Activated CD4-positive, alpha-beta memory T cell treated with anti-CD3 and anti-CD28 coated beads, Interleukin-2, amount 10 ng/mL, durations not matched to agents 7 days and 5 days (primary cell): ENCODE results near the gene FAM184A. TPM values are rescaled to one million over a fixed set of nuclear protein-coding genes. Genes with fewer than 3 reads are reported as not detected.

Source experiments
- CTCF ChIA-PET: fragments of 350-600 bp; sonication (Branson Sonifier 250); formaldehyde crosslinking; loops from one replicate; lab custom pipeline; 2021; ENCODE audit warnings: antibody characterized with exemption, inconsistent platforms; lab: Charles Lee
- POLR2A ChIA-PET: fragments of 350-600 bp; sonication (Branson Sonifier 250); formaldehyde crosslinking; loops from one replicate; lab custom pipeline; 2021; ENCODE audit warnings: antibody characterized with exemption; lab: Charles Lee
- DNase-seq: peaks from one replicate; pipeline ENCODE4 v3.0.0-alpha.2; 2020
- H3K27ac Mint-ChIP-seq: one replicate; pipeline ENCODE4 v1.8.0; 2021; ENCODE audit warnings: mild to moderate bottlenecking, mixed read lengths
- H3K27me3 Mint-ChIP-seq: one replicate; pipeline ENCODE4 v1.8.0; 2021; ENCODE audit warnings: mixed read lengths
- H3K36me3 Mint-ChIP-seq: one replicate; pipeline ENCODE4 v1.8.0; 2021; ENCODE audit warnings: low read depth, mixed read lengths
- H3K4me1 Mint-ChIP-seq: one replicate; pipeline ENCODE4 v1.8.0; 2021; ENCODE audit warnings: mixed read lengths
- H3K4me3 Mint-ChIP-seq: one replicate; pipeline ENCODE4 v1.8.0; 2021; ENCODE audit warnings: mild to moderate bottlenecking, mixed read lengths
- H3K9me3 Mint-ChIP-seq: one replicate; pipeline ENCODE4 v1.8.0; 2021; ENCODE audit warnings: mixed read lengths
- total RNA-seq, 2 experiments: library from RNA; stranded (reverse); gene quantifications; one replicate each; pipeline ENCODE4 v1.2.3, GENCODE V29; 2021

Gene FAM184A
- total RNA-seq, 2 experiments from 2014 or later: 5.4 to 5.9 TPM

- Mint-ChIP-seq H3K9me3 (no peaks in the 10 kb centered on the region), H3K27ac (no peak overlapping the region), H3K36me3 (no peaks in the 10 kb centered on the region), H3K27me3 (no peaks in the 10 kb centered on the region), H3K4me1 (no peaks in the 10 kb centered on the region), H3K4me3 (no peak overlapping the region)
- ChIA-PET POLR2A (no interaction called here), CTCF (no interaction called here)
- DNase-seq: no peak
Observed at GRCh38 chr6:119037264-119037663, 41.2 kb downstream of the FAM184A start.

GRCh38 chr6:119036081-119036480 lies 42.4 kb downstream of the FAM184A start:
- no peak overlapping the region for H3K27ac Mint-ChIP-seq
- ChIA-PET POLR2A (no interaction called here), CTCF (interaction anchor here (0.7 to 1.3 kb wide), 2 partner anchors 12 to 30 kb away, joined by 3 read pairs; no protein-coding TSS in a partner anchor)
- H3K36me3 Mint-ChIP-seq: no peaks in the 10 kb centered on the region
- H3K4me3 Mint-ChIP-seq: no peak overlapping the region
- H3K9me3 Mint-ChIP-seq: no peaks in the 10 kb centered on the region
- DNase-seq: no peak
- no peaks in the 10 kb centered on the region for H3K27me3 Mint-ChIP-seq
- no peaks in the 10 kb centered on the region for H3K4me1 Mint-ChIP-seq

- no peak for DNase-seq
- ChIA-PET CTCF (interaction anchor here (0.7 to 1.3 kb wide), 2 partner anchors 11 to 30 kb away, joined by 3 read pairs; no protein-coding TSS in a partner anchor), POLR2A (no interaction called here)
- no peaks in the 10 kb centered on the region for H3K27me3 Mint-ChIP-seq
- H3K4me3 Mint-ChIP-seq: no peak overlapping the region
- H3K9me3 Mint-ChIP-seq: no peaks in the 10 kb centered on the region
- H3K4me1 Mint-ChIP-seq: no peaks in the 10 kb centered on the region
- no peaks in the 10 kb centered on the region for H3K36me3 Mint-ChIP-seq
- no peak overlapping the region for H3K27ac Mint-ChIP-seq
Observed at GRCh38 chr6:119035459-119035858, 43.0 kb downstream of the FAM184A start.

- Mint-ChIP-seq H3K9me3 (no peaks in the 10 kb centered on the region), H3K27ac (no peak overlapping the region), H3K4me1 (no peaks in the 10 kb centered on the region), H3K4me3 (no peak overlapping the region), H3K36me3 (no peaks in the 10 kb centered on the region), H3K27me3 (no peaks in the 10 kb centered on the region)
- no peak for DNase-seq
- ChIA-PET POLR2A (no interaction called here), CTCF (interaction anchor here (0.7 to 1.3 kb wide), 2 partner anchors 11 to 31 kb away, joined by 3 read pairs; no protein-coding TSS in a partner anchor)
Observed at GRCh38 chr6:119034827-119035458, 43.5 kb downstream of the FAM184A start.

GRCh38 chr6:119032428-119032827 lies 46.0 kb downstream of the FAM184A start:
- ChIA-PET CTCF (no interaction called here), POLR2A (no interaction called here)
- Mint-ChIP-seq H3K27me3 (no peaks in the 10 kb centered on the region), H3K4me1 (no peaks in the 10 kb centered on the region), H3K9me3 (no peaks in the 10 kb centered on the region), H3K27ac (no peak overlapping the region), H3K36me3 (no peaks in the 10 kb centered on the region), H3K4me3 (no peak overlapping the region)
- DNase-seq: no peak

- Mint-ChIP-seq H3K4me3 (no peak overlapping the region), H3K4me1 (no peaks in the 10 kb centered on the region), H3K9me3 (no peaks in the 10 kb centered on the region), H3K27me3 (no peaks in the 10 kb centered on the region), H3K36me3 (no peaks in the 10 kb centered on the region), H3K27ac (no peak overlapping the region)
- DNase-seq: no peak
- CTCF ChIA-PET: no interaction called here
- POLR2A ChIA-PET: no interaction called here
Observed at GRCh38 chr6:119030759-119031158, 47.7 kb downstream of the FAM184A start.

- Mint-ChIP-seq H3K27me3 (no peaks in the 10 kb centered on the region), H3K36me3 (no peaks in the 10 kb centered on the region), H3K4me1 (no peaks in the 10 kb centered on the region), H3K4me3 (no peak overlapping the region), H3K27ac (no peak overlapping the region), H3K9me3 (no peaks in the 10 kb centered on the region)
- CTCF ChIA-PET: interaction anchor here (0.7 kb wide), 1 partner anchor 11 kb away, joined by 5 read pairs; no protein-coding TSS in a partner anchor
- POLR2A ChIA-PET: no interaction called here
- no peak for DNase-seq
Observed at GRCh38 chr6:119028091-119028490, 50.4 kb downstream of the FAM184A start.

- Mint-ChIP-seq H3K4me1 (no peaks in the 10 kb centered on the region), H3K27ac (no peak overlapping the region), H3K27me3 (no peaks in the 10 kb centered on the region), H3K4me3 (no peak overlapping the region), H3K9me3 (no peaks in the 10 kb centered on the region), H3K36me3 (no peaks in the 10 kb centered on the region)
- CTCF ChIA-PET: interaction anchor here (0.7 kb wide), 1 partner anchor 11 kb away, joined by 5 read pairs; no protein-coding TSS in a partner anchor
- POLR2A ChIA-PET: no interaction called here
- no peak for DNase-seq
Observed at GRCh38 chr6:119027465-119027864, 51.0 kb downstream of the FAM184A start.

- Mint-ChIP-seq H3K36me3 (no peaks in the 10 kb centered on the region), H3K4me1 (no peaks in the 10 kb centered on the region), H3K4me3 (no peak overlapping the region), H3K27ac (no peak overlapping the region), H3K9me3 (no peaks in the 10 kb centered on the region), H3K27me3 (no peaks in the 10 kb centered on the region)
- ChIA-PET POLR2A (no interaction called here), CTCF (no interaction called here)
- DNase-seq: no peak
Observed at GRCh38 chr6:119026822-119027221, 51.6 kb downstream of the FAM184A start.

GRCh38 chr6:119025793-119026192 lies 52.7 kb downstream of the FAM184A start:
- H3K27ac Mint-ChIP-seq: no peak overlapping the region
- no peaks in the 10 kb centered on the region for H3K9me3 Mint-ChIP-seq
- no peak overlapping the region for H3K4me3 Mint-ChIP-seq
- H3K4me1 Mint-ChIP-seq: peaks cover 7% of the 10 kb centered on the region
- ChIA-PET CTCF (no interaction called here), POLR2A (no interaction called here)
- no peaks in the 10 kb centered on the region for H3K36me3 Mint-ChIP-seq
- H3K27me3 Mint-ChIP-seq: no peaks in the 10 kb centered on the region
- DNase-seq: no peak

- Mint-ChIP-seq H3K36me3 (no peaks in the 10 kb centered on the region), H3K27ac (no peak overlapping the region), H3K27me3 (no peaks in the 10 kb centered on the region), H3K4me1 (peaks cover 10% of the 10 kb centered on the region), H3K9me3 (no peaks in the 10 kb centered on the region), H3K4me3 (no peak overlapping the region)
- POLR2A ChIA-PET: no interaction called here
- DNase-seq: no peak
- CTCF ChIA-PET: interaction anchor here (0.8 to 1.0 kb wide), 2 partner anchors 11 to 52 kb away, joined by 3 read pairs; no protein-coding TSS in a partner anchor
Observed at GRCh38 chr6:119024111-119024510, 54.4 kb downstream of the FAM184A start.

GRCh38 chr6:119022796-119023195 lies 55.7 kb downstream of the FAM184A start:
- POLR2A ChIA-PET: no interaction called here
- Mint-ChIP-seq H3K4me1 (peaks cover 10% of the 10 kb centered on the region), H3K27ac (no peak overlapping the region)

GRCh38 chr6:119020597-119021561 lies 57.6 kb downstream of the FAM184A start:
- Mint-ChIP-seq H3K36me3 (no peaks in the 10 kb centered on the region), H3K4me1 (peaks cover 10% of the 10 kb centered on the region), H3K9me3 (no peaks in the 10 kb centered on the region), H3K4me3 (no peak overlapping the region), H3K27ac (peak overlapping the region; percentile 17), H3K27me3 (no peaks in the 10 kb centered on the region)
- CTCF ChIA-PET: no interaction called here
- POLR2A ChIA-PET: no interaction called here
- DNase-seq: no peak

More at GRCh38 chr6:119022796-119023195, 55.7 kb downstream of the FAM184A start:
- CTCF ChIA-PET: no interaction called here
- Mint-ChIP-seq H3K36me3 (no peaks in the 10 kb centered on the region), H3K4me3 (no peak overlapping the region), H3K27me3 (no peaks in the 10 kb centered on the region), H3K9me3 (no peaks in the 10 kb centered on the region)
- DNase-seq: no peak
